HG02938 (cell line): Measurements from ENCODE around the gene LBR.

Experiments
- ATAC-seq: cut with Tn5 transposase; IDR thresholded peaks from one replicate; pipeline ENCODE4 v1.9.1; 2021; ENCODE audit warnings: mild to moderate bottlenecking, moderate library complexity; ENCODE audit not compliant: unreplicated experiment

The LBR gene

GRCh38 chr1:225378880-225379279 is 49.0 kb downstream of the LBR start:
- no peak for ATAC-seq

- ATAC-seq: no peak
Observed at GRCh38 chr1:225374996-225375395, 52.8 kb downstream of the LBR start.

GRCh38 chr1:225373155-225373554 is 54.7 kb downstream of the LBR start:
- ATAC-seq: no peak

GRCh38 chr1:225371366-225372010 is 56.4 kb downstream of the LBR start:
- no peak for ATAC-seq

GRCh38 chr1:225368036-225368552 is 59.7 kb downstream of the LBR start:
- no peak for ATAC-seq

GRCh38 chr1:225366552-225366951 is 61.3 kb downstream of the LBR start:
- ATAC-seq: no peak

- ATAC-seq: no peak
Observed at GRCh38 chr1:225366018-225366417, 61.8 kb downstream of the LBR start.

- ATAC-seq: no peak
Observed at GRCh38 chr1:225364439-225364838, 63.4 kb downstream of the LBR start.

- ATAC-seq: no peak
Observed at GRCh38 chr1:225362805-225363204, 65.0 kb downstream of the LBR start.

GRCh38 chr1:225361176-225361575 is 66.7 kb downstream of the LBR start:
- no peak for ATAC-seq

- ATAC-seq: no peak
Observed at GRCh38 chr1:225360119-225360518, 67.7 kb downstream of the LBR start.

GRCh38 chr1:225355863-225356262 is 72.0 kb downstream of the LBR start:
- ATAC-seq: no peak

GRCh38 chr1:225354906-225355305 is 72.9 kb downstream of the LBR start:
- no peak for ATAC-seq
